HG02798 (cell line): ENCODE measurements around the gene SNX1.
"Not testable (repeated sequence)": the region's sequence is repeated elsewhere in the genome, so short reads cannot be mapped to it uniquely, and the experiment has no call there.

ENCODE experiments used
- ATAC-seq: cut with Tn5 transposase; IDR thresholded peaks from one replicate; pipeline ENCODE4 v1.9.1; 2021; ENCODE audit warnings: mild to moderate bottlenecking; ENCODE audit not compliant: unreplicated experiment, poor library complexity

SNX1 gene

GRCh38 chr15:64112073-64112772 is 16.4 kb downstream of the SNX1 start:
- ATAC-seq: no peak

- no peak for ATAC-seq
Observed at GRCh38 chr15:64112904-64113303, 17.1 kb downstream of the SNX1 start.

GRCh38 chr15:64117759-64118487 is 22.1 kb downstream of the SNX1 start:
- ATAC-seq: no peak

- not testable (repeated sequence) for ATAC-seq
Observed at GRCh38 chr15:64120322-64120721, 24.5 kb downstream of the SNX1 start.

GRCh38 chr15:64121614-64122013 is 25.8 kb downstream of the SNX1 start:
- no peak for ATAC-seq

GRCh38 chr15:64122444-64122843 is 26.7 kb downstream of the SNX1 start:
- ATAC-seq: no peak

GRCh38 chr15:64122936-64123351 is 27.2 kb downstream of the SNX1 start:
- ATAC-seq: no peak

- no peak for ATAC-seq
Observed at GRCh38 chr15:64125978-64126377, 30.2 kb downstream of the SNX1 start.

GRCh38 chr15:64127521-64128270 is 31.9 kb downstream of the SNX1 start:
- ATAC-seq: no peak

- no peak for ATAC-seq
Observed at GRCh38 chr15:64130159-64130558, 34.4 kb downstream of the SNX1 start.

- ATAC-seq: no peak
Observed at GRCh38 chr15:64131547-64131946, 35.8 kb downstream of the SNX1 start.

- no peak for ATAC-seq
Observed at GRCh38 chr15:64132217-64132616, 36.4 kb downstream of the SNX1 start.

- ATAC-seq: no peak
Observed at GRCh38 chr15:64133623-64134344, 38.0 kb downstream of the SNX1 start.

- ATAC-seq: no peak
Observed at GRCh38 chr15:64134345-64134829, 38.6 kb downstream of the SNX1 start.

GRCh38 chr15:64136347-64136746 is 40.6 kb downstream of the SNX1 start:
- no peak for ATAC-seq

GRCh38 chr15:64137226-64137833 is 41.5 kb downstream of the SNX1 start:
- ATAC-seq: peak; percentile 40

GRCh38 chr15:64138331-64138941 is 42.7 kb downstream of the SNX1 start:
- ATAC-seq: no peak

GRCh38 chr15:64141798-64142512 is 46.2 kb downstream of the SNX1 start:
- no peak for ATAC-seq

- no peak for ATAC-seq
Observed at GRCh38 chr15:64143276-64143675, 47.5 kb downstream of the SNX1 start.
